Parathyroid adenoma (tissue), 2 donors: ENCODE data around the gene INPP5D.

Experiments
- H2AFZ ChIP-seq: fragments of 300-600 bp; sonication (generic); one replicate; pipeline ENCODE4 v1.7.0; 2017; ENCODE audit warnings: antibody characterized with exemption, mild to moderate bottlenecking
- H3K27ac ChIP-seq: fragments of 300-600 bp; sonication (generic); one replicate; pipeline ENCODE4 v1.7.0; 2017
- H3K27me3 ChIP-seq: fragments of 300-600 bp; sonication (generic); one replicate; pipeline ENCODE4 v1.7.0; 2017; ENCODE audit warnings: low read length; ENCODE audit not compliant: control insufficient read depth, insufficient read depth
- H3K36me3 ChIP-seq: fragments of 300-600 bp; sonication (generic); one replicate; pipeline ENCODE4 v1.7.0; 2017; ENCODE audit warnings: low read length; ENCODE audit not compliant: control insufficient read depth, insufficient read depth
- H3K4me1 ChIP-seq: fragments of 300-600 bp; sonication (generic); one replicate; pipeline ENCODE4 v1.7.0; 2017; ENCODE audit warnings: control low read depth
- H3K4me2 ChIP-seq: fragments of 300-600 bp; sonication (generic); one replicate; pipeline ENCODE4 v1.7.0; 2017; ENCODE audit warnings: low read length
- H3K4me3 ChIP-seq: fragments of 300-600 bp; sonication (generic); one replicate; pipeline ENCODE4 v1.7.0; 2017; ENCODE audit warnings: low read depth, low read length
- H3K79me2 ChIP-seq: fragments of 300-600 bp; sonication (generic); one replicate; pipeline ENCODE4 v1.7.0; 2017; ENCODE audit warnings: control low read depth
- H3K9ac ChIP-seq: fragments of 300-600 bp; sonication (generic); one replicate; pipeline ENCODE4 v1.7.0; 2017; ENCODE audit warnings: mild to moderate bottlenecking
- H3K9me3 ChIP-seq: fragments of 300-600 bp; sonication (generic); one replicate; pipeline ENCODE4 v1.7.0; 2017; ENCODE audit warnings: low read length; ENCODE audit not compliant: control insufficient read depth
- CTCF ChIP-seq: fragments of 300-600 bp; sonication (generic); IDR thresholded peaks from one replicate; pipeline ENCODE4 v1.7.0; 2017; ENCODE audit warnings: antibody characterized with exemption, mild to moderate bottlenecking
- donor health status: primary hyperparathyroidism.

INPP5D gene

GRCh38 chr2:233179848-233180366, 119.8 kb downstream of the INPP5D start:
- no peaks in the 10 kb centered on the region for H3K79me2 ChIP-seq
- H2AFZ ChIP-seq = no peak overlapping the region
- no peak overlapping the region for H3K9ac ChIP-seq
- H3K36me3 ChIP-seq = no peaks in the 10 kb centered on the region
- H3K4me2 ChIP-seq = no peak overlapping the region
- H3K9me3 ChIP-seq = no peaks in the 10 kb centered on the region
- no peaks in the 10 kb centered on the region for H3K27me3 ChIP-seq
- H3K27ac ChIP-seq = no peak overlapping the region
- H3K4me1 ChIP-seq = no peaks in the 10 kb centered on the region
- TF ChIP-seq CTCF = no peak
- H3K4me3 ChIP-seq = no peak overlapping the region

GRCh38 chr2:233183869-233184418, 123.8 kb downstream of the INPP5D start:
- Histone ChIP-seq H3K36me3 (no peaks in the 10 kb centered on the region), H2AFZ (no peak overlapping the region), H3K4me2 (no peak overlapping the region), H3K27ac (no peak overlapping the region), H3K4me1 (no peaks in the 10 kb centered on the region), H3K27me3 (no peaks in the 10 kb centered on the region), H3K9ac (no peak overlapping the region), H3K9me3 (no peaks in the 10 kb centered on the region), H3K4me3 (no peak overlapping the region), H3K79me2 (no peaks in the 10 kb centered on the region)
- TF ChIP-seq CTCF = no peak

GRCh38 chr2:233184669-233185068, 124.5 kb downstream of the INPP5D start:
- H3K36me3 ChIP-seq = no peaks in the 10 kb centered on the region
- no peaks in the 10 kb centered on the region for H3K27me3 ChIP-seq
- H2AFZ ChIP-seq = no peak overlapping the region
- no peak overlapping the region for H3K4me2 ChIP-seq
- H3K4me3 ChIP-seq = no peak overlapping the region
- H3K4me1 ChIP-seq = no peaks in the 10 kb centered on the region
- no peaks in the 10 kb centered on the region for H3K79me2 ChIP-seq
- TF ChIP-seq CTCF = no peak
- H3K9me3 ChIP-seq = no peaks in the 10 kb centered on the region
- H3K9ac ChIP-seq = no peak overlapping the region
- no peak overlapping the region for H3K27ac ChIP-seq

GRCh38 chr2:233185330-233185729, 125.2 kb downstream of the INPP5D start:
- Histone ChIP-seq H3K4me1 (no peaks in the 10 kb centered on the region), H3K79me2 (no peaks in the 10 kb centered on the region), H3K4me3 (no peak overlapping the region), H2AFZ (no peak overlapping the region), H3K9ac (no peak overlapping the region), H3K27me3 (no peaks in the 10 kb centered on the region), H3K36me3 (no peaks in the 10 kb centered on the region), H3K9me3 (no peaks in the 10 kb centered on the region), H3K4me2 (no peak overlapping the region), H3K27ac (no peak overlapping the region)
- no peak for TF ChIP-seq CTCF

GRCh38 chr2:233185963-233186362, 125.8 kb downstream of the INPP5D start:
- Histone ChIP-seq H3K27ac (no peak overlapping the region), H3K36me3 (no peaks in the 10 kb centered on the region), H3K4me2 (no peak overlapping the region), H3K4me3 (no peak overlapping the region), H3K9ac (no peak overlapping the region), H3K79me2 (no peaks in the 10 kb centered on the region), H3K4me1 (no peaks in the 10 kb centered on the region), H3K9me3 (no peaks in the 10 kb centered on the region), H2AFZ (no peak overlapping the region), H3K27me3 (no peaks in the 10 kb centered on the region)
- no peak for TF ChIP-seq CTCF
